Glutamatergic neuron (in vitro differentiated cells): ENCODE measurements around the gene LRRC10B. TPM values are rescaled to one million over a fixed set of nuclear protein-coding genes. Genes with fewer than 3 reads are reported as not detected.

ENCODE experiments used
- DNase-seq: peaks from one replicate; pipeline ENCODE4 v3.0.0; 2022
- H3K27ac Mint-ChIP-seq: one replicate; pipeline ENCODE4 v1.8.0; 2020; ENCODE audit warnings: mild to moderate bottlenecking, mixed read lengths, inconsistent platforms; ENCODE audit not compliant: unreplicated experiment
- H3K27me3 Mint-ChIP-seq: one replicate; pipeline ENCODE4 v1.8.0; 2020; ENCODE audit warnings: mild to moderate bottlenecking, moderate library complexity, mixed read lengths, inconsistent platforms; ENCODE audit not compliant: unreplicated experiment
- H3K36me3 Mint-ChIP-seq: one replicate; pipeline ENCODE4 v1.8.0; 2020; ENCODE audit warnings: mild to moderate bottlenecking, mixed read lengths, inconsistent platforms; ENCODE audit not compliant: unreplicated experiment
- H3K4me1 Mint-ChIP-seq: one replicate; pipeline ENCODE4 v1.8.0; 2020; ENCODE audit warnings: mild to moderate bottlenecking, low read depth, mixed read lengths, inconsistent platforms; ENCODE audit not compliant: unreplicated experiment
- H3K4me3 Mint-ChIP-seq: one replicate; pipeline ENCODE4 v1.8.0; 2020; ENCODE audit warnings: mild to moderate bottlenecking, mixed read lengths, inconsistent platforms; ENCODE audit not compliant: unreplicated experiment
- H3K9me3 Mint-ChIP-seq: one replicate; pipeline ENCODE4 v1.8.0; 2020; ENCODE audit warnings: mild to moderate bottlenecking, moderate library complexity, mixed read lengths, inconsistent platforms; ENCODE audit not compliant: unreplicated experiment
- total RNA-seq: library from RNA; stranded (reverse); fragmentation: NEBNext Ultra II Directional; extraction: Animal tissue kit (Norgen Biotek cat#: 25700); gene quantifications from one replicate; pipeline ENCODE4 v1.2.1, GENCODE V29; 2021; ENCODE audit not compliant: unreplicated experiment
- TF ChIP-seq, protein P1 (sequence below): fragments of 200-600 bp; sonication (generic); IDR thresholded peaks from one replicate; pipeline ENCODE4 v1.5.0; 2021; ENCODE audit not compliant: partially characterized antibody, unreplicated experiment

LRRC10B gene
- total RNA-seq, 1 donor from 2014 or later: 8.2 TPM

DNA sequence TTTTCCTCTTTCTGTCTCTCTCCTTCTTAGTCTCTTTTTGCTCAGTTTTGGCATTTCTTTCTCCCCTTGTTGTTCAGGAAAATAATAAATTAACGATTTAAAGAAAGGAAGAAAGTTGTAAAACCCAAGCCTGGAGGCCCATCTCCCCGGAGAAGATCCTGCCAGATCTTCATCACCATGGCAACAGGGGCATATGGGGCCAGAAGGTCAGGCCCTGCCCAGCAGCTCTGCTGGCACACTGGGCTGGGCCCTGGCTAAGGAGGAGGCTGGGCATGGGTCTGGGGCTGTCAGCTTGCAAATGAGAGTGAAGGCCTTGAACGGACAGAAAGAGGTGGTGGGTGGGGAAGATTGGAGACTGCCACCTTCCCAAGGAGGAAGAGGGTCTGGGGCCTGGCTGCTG, 2.8 kb downstream of the LRRC10B start:
- peaks cover 35% of the 10 kb centered on the region for H3K4me1 Mint-ChIP-seq
- TF ChIP-seq, protein P1, sequence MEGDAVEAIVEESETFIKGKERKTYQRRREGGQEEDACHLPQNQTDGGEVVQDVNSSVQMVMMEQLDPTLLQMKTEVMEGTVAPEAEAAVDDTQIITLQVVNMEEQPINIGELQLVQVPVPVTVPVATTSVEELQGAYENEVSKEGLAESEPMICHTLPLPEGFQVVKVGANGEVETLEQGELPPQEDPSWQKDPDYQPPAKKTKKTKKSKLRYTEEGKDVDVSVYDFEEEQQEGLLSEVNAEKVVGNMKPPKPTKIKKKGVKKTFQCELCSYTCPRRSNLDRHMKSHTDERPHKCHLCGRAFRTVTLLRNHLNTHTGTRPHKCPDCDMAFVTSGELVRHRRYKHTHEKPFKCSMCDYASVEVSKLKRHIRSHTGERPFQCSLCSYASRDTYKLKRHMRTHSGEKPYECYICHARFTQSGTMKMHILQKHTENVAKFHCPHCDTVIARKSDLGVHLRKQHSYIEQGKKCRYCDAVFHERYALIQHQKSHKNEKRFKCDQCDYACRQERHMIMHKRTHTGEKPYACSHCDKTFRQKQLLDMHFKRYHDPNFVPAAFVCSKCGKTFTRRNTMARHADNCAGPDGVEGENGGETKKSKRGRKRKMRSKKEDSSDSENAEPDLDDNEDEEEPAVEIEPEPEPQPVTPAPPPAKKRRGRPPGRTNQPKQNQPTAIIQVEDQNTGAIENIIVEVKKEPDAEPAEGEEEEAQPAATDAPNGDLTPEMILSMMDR: no peak
- H3K4me3 Mint-ChIP-seq: peak overlapping the region; percentile 77
- H3K27ac Mint-ChIP-seq: peak overlapping the region; percentile 57
- H3K9me3 Mint-ChIP-seq: peaks cover 20% of the 10 kb centered on the region
- no peaks in the 10 kb centered on the region for H3K36me3 Mint-ChIP-seq
- peaks cover 12% of the 10 kb centered on the region for H3K27me3 Mint-ChIP-seq
- DNase-seq: no peak

DNA sequence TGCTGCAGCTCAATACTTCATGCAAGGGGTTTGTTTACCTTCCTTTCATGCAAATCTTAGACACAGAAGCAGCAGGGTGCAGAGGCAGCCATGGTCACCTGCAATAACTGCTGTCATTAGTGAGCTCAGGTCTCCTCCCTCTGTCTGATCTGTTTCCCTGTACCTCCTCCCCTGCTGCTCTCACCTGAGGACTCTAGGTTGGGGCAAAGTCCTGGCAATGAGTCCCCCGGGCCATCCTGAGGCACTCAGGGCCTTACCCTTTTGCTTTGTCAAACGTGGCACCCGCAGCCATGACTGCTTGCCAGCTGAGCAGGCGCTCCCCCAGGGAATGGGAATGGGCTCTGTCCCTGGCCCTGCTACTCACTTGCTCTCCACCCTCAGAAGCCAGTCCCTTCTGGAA, 3.9 kb downstream of the LRRC10B start:
- TF ChIP-seq, protein P1: no peak
- H3K4me3 Mint-ChIP-seq: peak overlapping the region; percentile 25
- H3K9me3 Mint-ChIP-seq: peaks cover 19% of the 10 kb centered on the region
- H3K27ac Mint-ChIP-seq: no peak overlapping the region
- DNase-seq: no peak
- peaks cover 16% of the 10 kb centered on the region for H3K27me3 Mint-ChIP-seq
- peaks cover 42% of the 10 kb centered on the region for H3K4me1 Mint-ChIP-seq
- H3K36me3 Mint-ChIP-seq: no peaks in the 10 kb centered on the region

DNA sequence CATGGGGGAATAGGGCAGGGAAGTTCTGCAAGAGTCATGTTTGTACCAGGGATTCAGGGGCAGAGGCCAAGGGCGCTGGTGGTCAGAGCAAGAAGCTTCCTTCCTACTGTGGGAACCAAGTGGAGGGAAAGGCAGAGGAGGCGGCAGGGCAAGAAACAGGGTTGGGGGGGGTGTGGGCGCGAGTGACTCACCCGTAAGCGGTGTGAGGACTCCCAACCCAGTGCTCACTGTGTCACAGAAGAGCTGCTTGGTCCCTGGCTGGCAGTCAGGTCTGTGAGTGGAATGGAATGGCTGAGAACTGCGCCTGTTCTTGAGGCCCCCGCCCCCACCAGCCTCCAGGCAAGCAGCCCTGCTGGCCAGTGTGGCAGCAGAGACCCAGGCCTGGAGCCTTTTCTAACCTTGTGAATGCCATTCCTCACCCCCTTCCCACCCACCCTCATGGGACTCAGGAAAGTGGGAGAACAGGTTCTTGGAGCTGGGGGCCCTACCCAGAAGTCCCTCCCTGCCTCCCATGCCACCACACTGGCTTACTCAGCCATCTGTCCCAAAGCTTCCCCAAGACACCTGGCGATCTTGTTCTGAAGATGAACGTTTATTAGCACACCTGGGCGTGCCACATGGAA, 4.7 kb downstream of the LRRC10B start:
- Mint-ChIP-seq H3K4me3 (peak overlapping the region; percentile 76), H3K27me3 (peaks cover 10% of the 10 kb centered on the region), H3K9me3 (peaks cover 14% of the 10 kb centered on the region), H3K27ac (peak overlapping the region; percentile 64), H3K4me1 (peaks cover 39% of the 10 kb centered on the region), H3K36me3 (no peaks in the 10 kb centered on the region)
- no peak for DNase-seq
- TF ChIP-seq, protein P1: no peak

DNA sequence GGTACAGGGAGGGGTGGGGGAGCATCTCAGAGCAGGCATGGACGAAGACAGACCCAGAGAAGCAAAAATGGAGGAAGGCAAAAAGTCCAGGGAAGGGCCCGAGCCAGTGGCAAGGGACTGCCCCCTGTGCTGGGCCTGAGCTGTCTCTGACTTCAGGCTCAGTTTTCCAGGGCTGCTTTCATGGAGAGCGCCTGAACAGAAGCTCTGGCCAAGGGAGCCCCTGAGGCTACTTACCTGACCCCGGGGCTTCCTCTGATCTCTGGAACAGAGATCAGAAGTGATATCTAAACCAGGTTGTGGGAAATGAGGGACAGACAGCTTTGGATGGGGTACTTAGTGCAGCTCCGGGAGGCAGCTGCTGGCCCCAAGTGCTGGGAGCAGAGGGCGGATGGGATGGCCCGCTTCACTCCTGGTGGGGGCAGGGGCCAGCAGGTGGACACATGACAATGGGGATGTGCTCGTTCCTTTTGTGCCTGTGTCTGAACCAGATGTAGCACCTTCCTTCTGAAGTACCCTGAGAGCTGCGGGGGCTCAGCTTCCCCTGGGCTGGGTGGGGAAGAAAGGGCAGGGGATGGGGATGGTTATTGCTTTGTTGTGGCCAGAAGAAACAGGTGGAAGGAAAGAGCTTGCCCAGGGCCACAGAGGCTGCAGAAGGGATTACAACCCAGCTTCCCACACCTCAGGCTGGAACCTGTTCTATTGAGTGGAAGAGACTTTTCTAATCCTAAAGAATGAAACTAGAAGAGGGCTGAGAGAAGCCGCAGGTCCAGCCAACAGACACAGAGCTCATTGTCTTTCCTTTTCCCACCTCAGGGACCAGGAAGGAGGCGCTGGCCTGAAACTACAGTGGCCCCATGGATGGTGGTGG, 5.7 kb downstream of the LRRC10B start:
- peaks cover 12% of the 10 kb centered on the region for H3K27me3 Mint-ChIP-seq
- peaks cover 14% of the 10 kb centered on the region for H3K9me3 Mint-ChIP-seq
- no peak for DNase-seq
- peaks cover 39% of the 10 kb centered on the region for H3K4me1 Mint-ChIP-seq
- peak overlapping the region; percentile 76 for H3K4me3 Mint-ChIP-seq
- peaks cover 3% of the 10 kb centered on the region for H3K36me3 Mint-ChIP-seq
- TF ChIP-seq, protein P1: no peak
- H3K27ac Mint-ChIP-seq: peak overlapping the region; percentile 40

DNA sequence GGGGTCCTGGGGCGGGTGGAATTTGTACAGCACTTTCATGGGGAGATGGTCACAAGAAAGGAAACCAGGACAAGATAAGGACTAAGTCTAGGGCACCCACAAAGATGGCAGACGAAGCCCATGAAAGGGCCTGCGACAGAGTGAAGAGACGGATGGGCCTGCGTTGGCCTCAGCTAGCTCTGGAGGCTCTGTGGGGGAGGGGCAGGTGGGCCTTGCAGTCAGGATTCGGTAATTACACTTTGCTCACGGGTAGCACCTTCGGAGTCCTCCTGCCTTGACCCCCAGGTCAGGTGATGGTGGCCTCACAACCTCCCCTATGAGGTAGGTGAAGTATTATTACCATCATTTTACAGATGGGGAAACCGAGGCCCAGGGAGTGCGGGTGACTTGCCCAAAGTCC, 7.1 kb downstream of the LRRC10B start:
- H3K27me3 Mint-ChIP-seq: peaks cover 12% of the 10 kb centered on the region
- H3K36me3 Mint-ChIP-seq: peaks cover 6% of the 10 kb centered on the region

More for the DNA sequence above, 7.1 kb downstream of the LRRC10B start:
- TF ChIP-seq, protein P1: no peak
- Mint-ChIP-seq H3K4me1 (peaks cover 39% of the 10 kb centered on the region), H3K27ac (no peak overlapping the region), H3K9me3 (peaks cover 14% of the 10 kb centered on the region), H3K4me3 (no peak overlapping the region)
- no peak for DNase-seq
